Loucy (cell line): ENCODE data around the gene HOXA7.

Experiments used
- H2AFZ ChIP-seq: fragments of 200-600 bp; sonication (generic); 2 replicates; pipeline ENCODE4 v1.6.0; 2016; ENCODE audit warnings: antibody characterized with exemption, mild to moderate bottlenecking, low read length, moderate library complexity
- H3F3A ChIP-seq: fragments of 200-600 bp; 2 replicates; pipeline ENCODE4 v1.6.0; 2016; ENCODE audit warnings: antibody characterized with exemption, low read depth, mild to moderate bottlenecking
- H3K27me3 ChIP-seq: fragments of 200-600 bp; sonication (generic); 2 replicates; pipeline ENCODE4 v1.6.1; 2014; ENCODE audit warnings: low read length, mild to moderate bottlenecking; ENCODE audit not compliant: insufficient read depth, poor library complexity, severe bottlenecking
- H3K36me3 ChIP-seq: fragments of 200-600 bp; sonication (generic); 2 replicates; pipeline ENCODE4 v1.6.1; 2016; ENCODE audit warnings: low read length; ENCODE audit not compliant: insufficient read depth
- H3K4me1 ChIP-seq: fragments of 200-600 bp; sonication (generic); 2 replicates; pipeline ENCODE4 v1.5.1; 2014; ENCODE audit warnings: low read length, mild to moderate bottlenecking; ENCODE audit not compliant: insufficient read depth, poor library complexity, severe bottlenecking
- H3K4me2 ChIP-seq: fragments of 200-600 bp; sonication (generic); 2 replicates; pipeline ENCODE4 v1.6.0; 2014; ENCODE audit warnings: antibody characterized with exemption, low read length, low read depth, mild to moderate bottlenecking; ENCODE audit not compliant: poor library complexity, severe bottlenecking
- H3K4me3 ChIP-seq: fragments of 200-600 bp; sonication (generic); 2 replicates; pipeline ENCODE4 v1.5.1; 2014; ENCODE audit warnings: low read length, mild to moderate bottlenecking, mixed read lengths; ENCODE audit not compliant: poor library complexity, severe bottlenecking
- H3K79me2 ChIP-seq: fragments of 200-600 bp; sonication (generic); 2 replicates; pipeline ENCODE4 v1.6.1; 2014; ENCODE audit warnings: low read length; ENCODE audit not compliant: insufficient read depth
- H3K9ac ChIP-seq: fragments of 200-600 bp; sonication (generic); 2 replicates; pipeline ENCODE4 v1.6.0; 2014; ENCODE audit warnings: mild to moderate bottlenecking, low read depth, low read length, moderate library complexity; ENCODE audit not compliant: poor library complexity, severe bottlenecking
- H3K9me2 ChIP-seq: fragments of 200-600 bp; sonication (generic); replicated peaks from 2 replicates; pipeline ENCODE4 v1.6.1; 2016; ENCODE audit warnings: low read depth, low read length, mixed read lengths
- H3K9me3 ChIP-seq: fragments of 200-600 bp; sonication (generic); 2 replicates; pipeline ENCODE4 v1.6.1; 2014; ENCODE audit warnings: mild to moderate bottlenecking, antibody characterized with exemption, low read length, low read depth; ENCODE audit not compliant: insufficient read depth
- H4K20me1 ChIP-seq: fragments of 200-600 bp; sonication (generic); 2 replicates; pipeline ENCODE4 v1.6.0; 2014; ENCODE audit warnings: antibody characterized with exemption, low read length, mild to moderate bottlenecking; ENCODE audit not compliant: insufficient read depth, poor library complexity, severe bottlenecking
- EZH2phosphoT487 ChIP-seq: fragments of 200-600 bp; IDR thresholded peaks from 2 replicates; pipeline ENCODE4 v1.6.1; 2018; ENCODE audit warnings: antibody characterized with exemption, mild to moderate bottlenecking, moderate library complexity, borderline replicate concordance
- TF ChIP-seq, protein P1 (sequence below): fragments of 200-600 bp; sonication (generic); conservative IDR thresholded peaks from 2 replicates; pipeline ENCODE4 v1.5.1; 2014; ENCODE audit warnings: mild to moderate bottlenecking, antibody characterized with exemption, low read length

Gene HOXA7

DNA sequence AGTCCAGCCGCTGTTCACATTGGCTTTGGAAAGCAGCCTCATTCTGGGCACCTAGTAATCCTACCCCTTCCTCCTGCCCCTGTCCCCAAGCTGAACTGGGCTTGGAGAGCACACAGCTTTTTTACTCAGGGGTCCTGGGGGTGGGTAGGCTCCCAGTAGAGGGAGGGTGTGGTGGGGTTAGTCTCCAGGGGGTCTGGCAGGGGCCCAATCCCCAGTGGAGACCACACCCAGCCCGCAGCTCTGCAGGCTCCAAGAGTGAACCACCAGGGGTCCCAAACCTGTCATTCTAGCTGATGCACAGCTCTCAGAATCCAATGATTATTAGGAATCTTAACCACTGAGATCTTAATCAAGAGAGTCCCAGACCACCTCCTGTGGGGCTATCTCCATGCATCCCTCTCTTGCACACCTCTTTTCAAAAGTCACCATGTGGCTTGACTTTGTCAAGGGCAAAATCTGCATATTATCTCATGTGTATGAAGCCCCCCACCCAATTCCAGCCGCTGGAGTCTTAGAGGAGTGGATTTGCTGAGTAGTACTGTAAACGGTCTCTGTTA is 25.9 kb upstream of the HOXA7 start:
- Histone ChIP-seq H2AFZ (no peak overlapping the region), H3K9ac (peak overlapping the region; percentile 99), H3K9me3 (no peaks in the 10 kb centered on the region), H3K9me2 (no peaks in the 10 kb centered on the region), H3K36me3 (no peaks in the 10 kb centered on the region; the same call in 1 of the 2 replicates), H3K79me2 (peaks cover 100% of the 10 kb centered on the region), H3F3A (peaks cover 8% of the 10 kb centered on the region; the same call in 1 of the 2 replicates), H4K20me1 (peaks cover 68% of the 10 kb centered on the region), H3K4me2 (peak overlapping the region; percentile 98), H3K4me3 (peak overlapping the region; percentile 91), H3K4me1 (peaks cover 58% of the 10 kb centered on the region), H3K27me3 (peaks cover 44% of the 10 kb centered on the region)
- TF ChIP-seq, protein P1, sequence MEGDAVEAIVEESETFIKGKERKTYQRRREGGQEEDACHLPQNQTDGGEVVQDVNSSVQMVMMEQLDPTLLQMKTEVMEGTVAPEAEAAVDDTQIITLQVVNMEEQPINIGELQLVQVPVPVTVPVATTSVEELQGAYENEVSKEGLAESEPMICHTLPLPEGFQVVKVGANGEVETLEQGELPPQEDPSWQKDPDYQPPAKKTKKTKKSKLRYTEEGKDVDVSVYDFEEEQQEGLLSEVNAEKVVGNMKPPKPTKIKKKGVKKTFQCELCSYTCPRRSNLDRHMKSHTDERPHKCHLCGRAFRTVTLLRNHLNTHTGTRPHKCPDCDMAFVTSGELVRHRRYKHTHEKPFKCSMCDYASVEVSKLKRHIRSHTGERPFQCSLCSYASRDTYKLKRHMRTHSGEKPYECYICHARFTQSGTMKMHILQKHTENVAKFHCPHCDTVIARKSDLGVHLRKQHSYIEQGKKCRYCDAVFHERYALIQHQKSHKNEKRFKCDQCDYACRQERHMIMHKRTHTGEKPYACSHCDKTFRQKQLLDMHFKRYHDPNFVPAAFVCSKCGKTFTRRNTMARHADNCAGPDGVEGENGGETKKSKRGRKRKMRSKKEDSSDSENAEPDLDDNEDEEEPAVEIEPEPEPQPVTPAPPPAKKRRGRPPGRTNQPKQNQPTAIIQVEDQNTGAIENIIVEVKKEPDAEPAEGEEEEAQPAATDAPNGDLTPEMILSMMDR: peak; percentile 37
- TF ChIP-seq EZH2phosphoT487: no peak

DNA sequence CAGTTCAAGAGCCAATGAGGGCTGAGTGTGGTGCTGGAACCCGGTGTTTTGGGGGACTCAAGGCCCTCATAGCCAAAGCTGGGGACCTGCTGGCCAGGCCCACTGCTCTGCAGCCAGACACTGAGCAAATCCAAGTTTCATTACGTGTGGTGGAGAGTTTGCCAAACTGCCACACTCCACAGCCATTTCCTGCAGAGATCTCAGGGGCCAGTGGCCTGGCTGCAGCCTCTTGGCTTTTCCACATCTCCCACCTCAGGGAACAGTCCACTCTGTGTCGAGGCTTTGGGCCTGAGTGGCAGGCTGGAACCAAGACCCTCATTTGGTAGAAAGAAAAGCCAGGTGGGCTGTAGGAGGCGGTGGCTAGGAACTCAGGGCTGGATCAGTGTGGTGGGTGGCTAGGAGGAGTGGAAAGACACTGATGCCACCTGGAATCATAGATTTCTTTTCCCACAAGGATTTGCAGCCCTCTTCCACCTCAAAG is 25.4 kb upstream of the HOXA7 start:
- Histone ChIP-seq H3K9ac (peak overlapping the region; percentile 99), H3K4me3 (peak overlapping the region; percentile 91), H3F3A (peaks cover 8% of the 10 kb centered on the region; the same call in 1 of the 2 replicates), H3K79me2 (peaks cover 100% of the 10 kb centered on the region), H3K4me1 (peaks cover 54% of the 10 kb centered on the region), H3K9me3 (no peaks in the 10 kb centered on the region), H2AFZ (no peak overlapping the region), H3K36me3 (no peaks in the 10 kb centered on the region; the same call in 1 of the 2 replicates), H3K9me2 (no peaks in the 10 kb centered on the region), H3K27me3 (peaks cover 47% of the 10 kb centered on the region), H4K20me1 (peaks cover 68% of the 10 kb centered on the region), H3K4me2 (peak overlapping the region; percentile 98)
- TF ChIP-seq, protein P1: no peak
- no peak for TF ChIP-seq EZH2phosphoT487

DNA sequence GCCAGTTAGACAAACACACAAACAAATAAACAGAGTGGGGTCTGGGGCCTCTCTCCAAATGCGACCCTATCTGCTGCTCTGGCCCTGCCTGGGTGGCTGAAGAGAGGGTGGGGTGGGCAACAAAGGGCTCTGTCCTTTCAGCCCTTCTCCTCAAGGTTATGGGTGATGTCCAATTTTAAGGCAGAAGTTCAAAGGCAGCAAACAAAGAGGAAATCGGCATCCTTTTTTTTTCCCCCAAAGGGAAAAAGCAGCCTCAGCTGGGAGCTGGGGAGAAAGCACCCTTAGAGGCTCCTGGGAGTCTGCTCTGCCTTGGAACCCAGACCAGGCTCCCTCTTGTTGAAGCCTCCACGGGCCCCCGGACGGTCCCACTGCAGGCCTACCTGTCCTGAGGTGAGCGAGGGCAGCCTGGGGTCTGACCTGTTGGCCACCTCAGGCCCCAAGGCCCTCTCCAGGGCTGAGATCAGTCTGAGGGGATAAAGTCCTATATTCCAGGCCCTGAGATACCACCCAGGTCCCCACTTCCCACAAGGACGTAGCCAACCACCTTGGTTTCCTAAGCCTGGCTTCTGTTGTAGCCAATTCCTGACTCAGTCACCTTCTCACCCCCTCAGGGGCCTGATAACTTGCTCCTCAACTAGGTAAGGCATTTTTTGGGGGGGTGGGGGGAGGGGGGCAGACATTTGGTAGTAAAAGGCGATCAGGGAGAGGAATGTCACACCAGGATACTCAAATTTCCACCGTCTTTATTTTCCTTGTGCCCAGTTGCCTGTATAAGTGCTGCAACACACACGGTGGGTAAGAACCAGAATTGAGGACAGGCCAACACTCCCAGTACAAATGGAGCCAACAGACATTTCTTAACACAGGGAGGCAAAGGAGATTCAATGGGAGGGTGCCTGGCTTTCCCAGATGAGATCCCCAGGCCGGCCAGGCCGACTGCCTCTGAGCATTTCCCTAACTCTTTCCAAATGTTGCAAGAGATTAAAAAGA is 24.3 kb upstream of the HOXA7 start:
- peak overlapping the region; percentile 94 for H3K4me3 ChIP-seq
- H3K27me3 ChIP-seq: peaks cover 44% of the 10 kb centered on the region
- no peaks in the 10 kb centered on the region for H3K9me3 ChIP-seq
- TF ChIP-seq, protein P1: no peak
- no peak for TF ChIP-seq EZH2phosphoT487
- peaks cover 8% of the 10 kb centered on the region; the same call in 1 of the 2 replicates for H3F3A ChIP-seq
- H2AFZ ChIP-seq: no peak overlapping the region
- peak overlapping the region; percentile 99 for H3K9ac ChIP-seq
- H3K36me3 ChIP-seq: no peaks in the 10 kb centered on the region; the same call in 1 of the 2 replicates
- H3K4me1 ChIP-seq: peaks cover 50% of the 10 kb centered on the region
- peak overlapping the region; percentile 98 for H3K4me2 ChIP-seq
- H3K79me2 ChIP-seq: peaks cover 100% of the 10 kb centered on the region
- peaks cover 73% of the 10 kb centered on the region for H4K20me1 ChIP-seq
- H3K9me2 ChIP-seq: no peaks in the 10 kb centered on the region
